Neural progenitor cell (in vitro differentiated cells): Measurements from ENCODE around the gene NDOR1.

Experiments
- CTCF ChIP-seq: fragments of 200-600 bp; sonication (generic); IDR thresholded peaks from 2 replicates; pipeline ENCODE4 v1.5.1; 2017; ENCODE audit warnings: antibody characterized with exemption, mild to moderate bottlenecking
- EZH2 ChIP-seq: fragments of 200-600 bp; sonication (generic); IDR thresholded peaks from 2 replicates; pipeline ENCODE4 v1.6.1; 2017; ENCODE audit warnings: antibody characterized with exemption, mild to moderate bottlenecking, moderate library complexity
- EZH2phosphoT487 ChIP-seq: fragments of 200-600 bp; sonication (generic); IDR thresholded peaks from 2 replicates; pipeline ENCODE4 v1.6.1; 2017; ENCODE audit warnings: antibody characterized with exemption

DNA sequence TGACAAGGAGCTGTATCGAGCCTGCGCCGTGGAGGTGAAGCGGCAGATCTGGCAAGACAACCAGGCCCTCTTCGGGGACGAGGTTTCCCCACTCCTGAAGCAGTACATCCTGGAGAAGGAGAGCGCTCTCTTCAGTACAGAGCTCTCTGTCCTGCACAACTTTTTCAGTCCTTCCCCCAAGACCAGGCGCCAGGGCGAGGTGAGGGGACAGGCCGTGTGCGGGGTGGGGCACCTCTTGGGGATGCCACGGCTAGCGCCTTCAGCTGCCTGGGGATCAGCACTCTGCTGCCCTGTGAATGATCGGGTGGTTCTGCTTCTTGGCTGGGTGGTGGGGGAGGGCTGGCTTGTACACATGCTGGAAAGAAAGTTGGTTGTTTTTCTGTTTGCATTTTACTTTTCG is 51.4 kb downstream of the NDOR1 start:
- no peak for TF ChIP-seq CTCF
- TF ChIP-seq EZH2, result no peak
- TF ChIP-seq EZH2phosphoT487, result no peak
